Activated CD8-positive, alpha-beta memory T cell treated with anti-CD3 and anti-CD28 coated beads for 36 hours (primary cell): ENCODE measurements around the gene RAD51B. TPM values are rescaled to one million over a fixed set of nuclear protein-coding genes. Genes with fewer than 3 reads are reported as not detected.

Experiments used
- CTCF ChIA-PET: fragments of 350-600 bp; sonication (Branson Sonifier 250); formaldehyde crosslinking; loops from one replicate; lab custom pipeline; 2021; ENCODE audit warnings: antibody characterized with exemption; lab: Charles Lee
- POLR2A ChIA-PET: fragments of 350-600 bp; sonication (Branson Sonifier 250); formaldehyde crosslinking; loops from one replicate; lab custom pipeline; 2021; ENCODE audit warnings: antibody characterized with exemption; lab: Charles Lee
- total RNA-seq, 2 experiments: library from RNA; stranded (reverse); gene quantifications; one replicate each; pipeline ENCODE4 v1.2.3, GENCODE V29; 2021

The RAD51B gene
- total RNA-seq, 2 experiments from 2014 or later = 25.0 to 26.0 TPM

GRCh38 chr14:68144051-68144681 is 324.6 kb downstream of the RAD51B start:
- ChIA-PET CTCF (no interaction called here), POLR2A (no interaction called here)

GRCh38 chr14:68145036-68145435 is 325.5 kb downstream of the RAD51B start:
- ChIA-PET POLR2A (no interaction called here), CTCF (no interaction called here)

- CTCF ChIA-PET = no interaction called here
- POLR2A ChIA-PET = no interaction called here
These were observed 326.0 kb downstream of the RAD51B start for GRCh38 chr14:68145539-68145938.

GRCh38 chr14:68146818-68147217 is 327.2 kb downstream of the RAD51B start:
- ChIA-PET POLR2A (no interaction called here), CTCF (no interaction called here)

- POLR2A ChIA-PET = no interaction called here
- CTCF ChIA-PET = no interaction called here
These were observed 327.7 kb downstream of the RAD51B start for GRCh38 chr14:68147303-68147702.

GRCh38 chr14:68148276-68148675 is 328.7 kb downstream of the RAD51B start:
- CTCF ChIA-PET = no interaction called here
- POLR2A ChIA-PET = no interaction called here

- POLR2A ChIA-PET = no interaction called here
- CTCF ChIA-PET = no interaction called here
These were observed 329.2 kb downstream of the RAD51B start for GRCh38 chr14:68148763-68149162.

GRCh38 chr14:68153275-68153674 is 333.7 kb downstream of the RAD51B start:
- CTCF ChIA-PET = interaction anchor here (0.5 kb wide), 1 partner anchor 646 kb away, joined by 3 read pairs; no protein-coding TSS in a partner anchor
- POLR2A ChIA-PET = no interaction called here

GRCh38 chr14:68154275-68154674 is 334.7 kb downstream of the RAD51B start:
- CTCF ChIA-PET = no interaction called here
- POLR2A ChIA-PET = no interaction called here

- POLR2A ChIA-PET = no interaction called here
These were observed 338.4 kb downstream of the RAD51B start for GRCh38 chr14:68157971-68158371.

GRCh38 chr14:68158640-68159039 is 339.1 kb downstream of the RAD51B start:
- CTCF ChIA-PET = no interaction called here

More at GRCh38 chr14:68157971-68158371, 338.4 kb downstream of the RAD51B start:
- CTCF ChIA-PET = no interaction called here

GRCh38 chr14:68159701-68160633 is 340.4 kb downstream of the RAD51B start:
- ChIA-PET POLR2A (no interaction called here), CTCF (no interaction called here)

More at GRCh38 chr14:68158640-68159039, 339.1 kb downstream of the RAD51B start:
- POLR2A ChIA-PET = no interaction called here

GRCh38 chr14:68160779-68161546 is 341.4 kb downstream of the RAD51B start:
- ChIA-PET CTCF (interaction anchor here (0.6 kb wide), 1 partner anchor 148 kb away, joined by 5 read pairs; no protein-coding TSS in a partner anchor), POLR2A (no interaction called here)

- ChIA-PET CTCF (no interaction called here), POLR2A (no interaction called here)
These were observed 343.3 kb downstream of the RAD51B start for GRCh38 chr14:68162887-68163286.

- CTCF ChIA-PET = interaction anchor here (0.6 kb wide), 1 partner anchor 220 kb away, joined by 4 read pairs; no protein-coding TSS in a partner anchor
These were observed 345.1 kb downstream of the RAD51B start for GRCh38 chr14:68164711-68165113.

GRCh38 chr14:68165274-68165843 is 345.8 kb downstream of the RAD51B start:
- POLR2A ChIA-PET = no interaction called here
- CTCF ChIA-PET = no interaction called here

More at GRCh38 chr14:68164711-68165113, 345.1 kb downstream of the RAD51B start:
- POLR2A ChIA-PET = no interaction called here

- POLR2A ChIA-PET = no interaction called here
- CTCF ChIA-PET = no interaction called here
These were observed 347.3 kb downstream of the RAD51B start for GRCh38 chr14:68166731-68167382.

- CTCF ChIA-PET = no interaction called here
- POLR2A ChIA-PET = no interaction called here
These were observed 348.0 kb downstream of the RAD51B start for GRCh38 chr14:68167383-68168087.
